ENCODE measurements around the gene PDLIM5. TPM values are rescaled to one million over a fixed set of nuclear protein-coding genes. Genes with fewer than 3 reads are reported as not detected.
"Not testable (repeated sequence)": the region's sequence is repeated elsewhere in the genome, so short reads cannot be mapped to it uniquely, and the experiment has no call there.

Gene PDLIM5
- total RNA-seq, 1 donor from 2014 or later = 71.0 TPM

DNA sequence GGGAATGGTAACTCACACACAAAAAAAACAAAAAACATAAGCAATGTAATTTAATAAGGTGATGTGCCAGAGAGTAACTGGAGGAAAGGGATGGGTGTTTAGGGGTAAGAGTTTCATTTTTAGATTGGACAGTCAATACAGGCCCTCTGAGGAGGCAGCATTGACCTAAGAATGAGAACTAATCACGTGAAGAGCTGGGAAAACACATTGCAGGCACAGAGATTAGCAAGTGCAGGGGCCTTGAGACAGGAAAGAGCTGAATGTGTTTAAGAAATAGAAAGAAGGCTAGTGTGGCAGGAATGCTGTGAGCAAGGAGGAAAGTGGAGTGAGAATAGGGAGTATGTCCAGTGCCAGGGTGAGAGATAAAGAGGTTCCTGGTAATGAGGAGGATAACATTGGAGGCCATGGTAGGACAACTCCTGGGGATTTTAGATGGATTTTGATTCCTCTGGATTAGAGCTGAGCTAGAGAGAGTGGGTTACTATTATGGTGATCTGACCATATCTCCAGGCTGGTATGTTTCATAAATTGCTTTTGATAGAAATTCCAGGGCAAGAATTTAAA, 17.6 kb downstream of the PDLIM5 start:
- H3K4me3 Mint-ChIP-seq = no peak overlapping the region
- H3K36me3 Mint-ChIP-seq (ENCODE audit: low read depth) = peaks cover 15% of the 10 kb centered on the region
- DNase-seq (ENCODE audit: low read depth, low spot score) = no peak
- no peak overlapping the region for H3K27ac Mint-ChIP-seq (ENCODE audit: unreplicated experiment)
- H3K27me3 Mint-ChIP-seq (ENCODE audit: low read depth) = no peaks in the 10 kb centered on the region
- peaks cover 11% of the 10 kb centered on the region for H3K9me3 Mint-ChIP-seq
- H3K4me1 Mint-ChIP-seq = peaks cover 16% of the 10 kb centered on the region
- TF ChIP-seq CTCF (conservative IDR thresholded peaks at IDR 0.05) = no peak

DNA sequence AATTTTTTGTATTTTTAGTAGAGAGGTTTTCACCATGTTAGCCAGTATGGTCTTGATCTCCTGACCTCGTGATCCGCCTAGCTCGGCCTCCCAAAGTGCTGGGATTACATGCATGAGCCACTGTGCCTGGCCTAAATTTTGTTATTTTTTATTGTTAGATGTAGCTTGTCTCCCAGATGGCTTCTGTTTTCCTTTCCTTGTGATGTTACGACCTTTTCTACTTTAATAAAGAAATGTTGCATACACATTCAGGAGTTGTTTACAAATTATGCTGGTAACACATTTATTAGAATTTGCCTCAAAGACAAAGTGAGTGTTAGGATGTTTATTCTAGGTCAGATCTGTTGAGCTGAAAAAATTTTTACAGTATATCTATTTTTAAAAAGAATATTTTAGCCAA, 18.4 kb downstream of the PDLIM5 start:
- DNase-seq (ENCODE audit: low read depth, low spot score) = no peak
- Mint-ChIP-seq H3K9me3 (peaks cover 11% of the 10 kb centered on the region), H3K27ac (ENCODE audit: unreplicated experiment) (no peak overlapping the region), H3K4me3 (no peak overlapping the region), H3K27me3 (ENCODE audit: low read depth) (no peaks in the 10 kb centered on the region), H3K4me1 (peaks cover 11% of the 10 kb centered on the region), H3K36me3 (ENCODE audit: low read depth) (peaks cover 15% of the 10 kb centered on the region)
- no peak for TF ChIP-seq CTCF (conservative IDR thresholded peaks at IDR 0.05)

DNA sequence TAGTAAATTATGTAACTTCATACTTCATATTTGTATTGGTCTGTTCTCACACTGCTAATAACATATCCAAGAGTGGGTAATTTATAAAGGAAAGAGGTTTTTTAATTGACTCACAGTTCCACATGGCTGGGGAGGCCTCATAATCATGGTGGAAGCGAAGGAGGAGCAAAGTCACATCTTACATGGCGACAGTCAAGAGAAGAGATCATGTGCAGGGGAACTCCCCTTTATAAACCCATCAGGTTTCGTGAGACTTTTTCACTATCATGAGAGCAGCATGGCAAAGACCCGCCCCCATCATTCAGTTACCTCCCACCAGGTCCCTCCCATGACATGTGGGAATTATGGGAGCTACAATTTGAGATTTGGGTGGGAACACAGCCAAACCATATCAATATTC, 19.0 kb downstream of the PDLIM5 start:
- H3K4me1 Mint-ChIP-seq; DNase-seq (ENCODE audit: low read depth, low spot score); H3K27ac Mint-ChIP-seq (ENCODE audit: unreplicated experiment): not testable (repeated sequence)

DNA sequence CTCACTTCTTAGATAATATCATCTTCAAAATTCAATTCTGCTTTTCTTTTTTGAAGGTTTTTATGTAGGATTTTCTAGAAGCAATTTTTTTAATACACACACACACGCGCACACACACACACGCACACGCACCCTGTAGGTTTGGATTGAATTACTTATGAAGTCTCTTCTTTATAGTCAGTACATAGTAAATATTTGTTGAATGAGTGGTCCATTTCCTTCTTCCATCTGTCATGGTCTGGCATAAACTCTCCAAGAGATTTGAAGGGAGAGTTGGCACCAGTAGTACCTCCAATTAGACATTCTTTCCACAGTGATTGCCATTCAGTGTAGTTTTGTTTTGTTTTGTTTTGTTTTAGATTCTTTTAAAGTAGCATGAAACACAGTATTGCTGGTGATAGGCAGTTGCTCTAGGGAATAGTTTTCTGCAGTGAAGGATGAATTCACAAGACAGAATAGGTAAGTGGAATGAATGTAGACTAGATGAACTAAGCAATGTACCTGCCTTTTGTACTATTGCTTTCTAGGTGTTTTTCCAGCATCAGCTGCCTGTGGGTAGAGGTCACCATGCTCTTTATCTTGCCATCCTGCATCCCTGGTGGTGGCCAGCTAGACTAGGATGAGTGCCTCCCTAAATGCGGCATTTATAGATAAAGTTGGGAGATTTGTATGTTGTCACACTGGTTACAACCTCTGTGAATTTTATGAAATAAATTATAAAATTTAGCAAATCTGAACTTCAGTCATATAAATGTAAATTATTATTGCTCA, 20.5 kb downstream of the PDLIM5 start:
- peaks cover 15% of the 10 kb centered on the region for H3K36me3 Mint-ChIP-seq (ENCODE audit: low read depth)
- H3K9me3 Mint-ChIP-seq = peaks cover 11% of the 10 kb centered on the region
- no peak overlapping the region for H3K4me3 Mint-ChIP-seq
- no peaks in the 10 kb centered on the region for H3K27me3 Mint-ChIP-seq (ENCODE audit: low read depth)
- TF ChIP-seq CTCF (conservative IDR thresholded peaks at IDR 0.05) = no peak
- no peak for DNase-seq (ENCODE audit: low read depth, low spot score)
- H3K4me1 Mint-ChIP-seq = peaks cover 10% of the 10 kb centered on the region
- no peak overlapping the region for H3K27ac Mint-ChIP-seq (ENCODE audit: unreplicated experiment)

More for the DNA sequence above, 19.0 kb downstream of the PDLIM5 start:
- not testable (repeated sequence) for H3K4me3 Mint-ChIP-seq; H3K27me3 Mint-ChIP-seq (ENCODE audit: low read depth)
- peaks cover 11% of the 10 kb centered on the region for H3K9me3 Mint-ChIP-seq
- H3K36me3 Mint-ChIP-seq (ENCODE audit: low read depth) = peaks cover 15% of the 10 kb centered on the region

DNA sequence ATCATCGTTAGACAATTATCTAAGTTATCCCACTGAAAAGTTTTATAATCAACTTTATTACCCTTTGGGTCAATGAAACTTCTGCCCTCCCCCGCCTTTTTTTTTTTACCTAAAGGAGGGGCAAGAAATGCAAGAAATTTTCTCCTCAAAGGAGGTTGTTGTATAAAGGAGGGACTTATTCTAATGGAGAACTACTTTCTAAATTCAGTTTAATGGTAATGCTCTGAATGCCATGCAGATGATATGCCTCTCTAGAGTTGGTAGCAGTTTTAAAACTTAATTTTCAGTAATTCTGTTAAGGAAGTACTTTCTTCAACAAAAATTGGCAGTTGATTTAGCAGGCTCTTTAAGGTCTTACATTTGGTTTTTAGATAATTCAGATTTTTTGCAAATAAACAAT, 23.3 kb downstream of the PDLIM5 start:
- no peak for DNase-seq (ENCODE audit: low read depth, low spot score)
- H3K27me3 Mint-ChIP-seq (ENCODE audit: low read depth) = no peaks in the 10 kb centered on the region
- no peak overlapping the region for H3K4me3 Mint-ChIP-seq
- TF ChIP-seq CTCF (conservative IDR thresholded peaks at IDR 0.05) = no peak
- H3K27ac Mint-ChIP-seq (ENCODE audit: unreplicated experiment) = no peak overlapping the region
- H3K4me1 Mint-ChIP-seq = peaks cover 11% of the 10 kb centered on the region
- peaks cover 7% of the 10 kb centered on the region for H3K36me3 Mint-ChIP-seq (ENCODE audit: low read depth)
- H3K9me3 Mint-ChIP-seq = peaks cover 6% of the 10 kb centered on the region

DNA sequence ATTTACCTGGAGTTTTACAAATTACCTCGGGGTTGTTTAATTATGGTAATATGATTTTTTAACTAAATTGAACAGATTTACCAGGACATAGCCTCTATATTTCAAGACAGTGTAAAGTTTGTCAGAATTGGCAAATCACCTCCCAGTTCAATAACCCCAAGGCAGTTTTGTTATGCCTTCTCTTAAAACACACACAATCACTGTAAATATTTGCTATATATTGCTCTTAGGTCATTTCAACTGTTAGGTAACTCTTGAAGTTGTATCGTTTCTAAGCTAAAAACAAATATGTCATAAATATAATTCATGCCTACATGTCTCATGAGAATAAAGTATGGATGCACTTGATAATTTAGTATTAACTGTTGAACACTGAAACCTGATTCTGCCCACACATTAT, 24.1 kb downstream of the PDLIM5 start:
- Mint-ChIP-seq H3K27me3 (ENCODE audit: low read depth) (no peaks in the 10 kb centered on the region), H3K36me3 (ENCODE audit: low read depth) (peaks cover 2% of the 10 kb centered on the region), H3K4me1 (peaks cover 18% of the 10 kb centered on the region), H3K4me3 (no peak overlapping the region), H3K9me3 (peaks cover under 1% of the 10 kb centered on the region), H3K27ac (ENCODE audit: unreplicated experiment) (no peak overlapping the region)
- TF ChIP-seq CTCF (conservative IDR thresholded peaks at IDR 0.05) = no peak
- DNase-seq (ENCODE audit: low read depth, low spot score) = no peak

Measured in neural crest cell (in vitro differentiated cells).